Superior temporal gyrus (tissue), 1 donor: ENCODE results near the gene LRP5.
"Not testable (repeated sequence)": the region's sequence is repeated elsewhere in the genome, so short reads cannot be mapped to it uniquely, and the experiment has no call there.

Source experiments
- DNase-seq: peaks from one replicate; pipeline ENCODE4 v3.0.0-alpha.2; 2016; ENCODE audit errors: extremely low spot score

The LRP5 gene

GRCh38 chr11:68329536-68329935 lies 17.1 kb downstream of the LRP5 start:
- DNase-seq: no peak

GRCh38 chr11:68329978-68330699 lies 17.7 kb downstream of the LRP5 start:
- no peak for DNase-seq

- DNase-seq: no peak
Observed at GRCh38 chr11:68330700-68331337, 18.4 kb downstream of the LRP5 start.

GRCh38 chr11:68331338-68331947 lies 19.1 kb downstream of the LRP5 start:
- DNase-seq: no peak

- DNase-seq: no peak
Observed at GRCh38 chr11:68332186-68332585, 19.8 kb downstream of the LRP5 start.

GRCh38 chr11:68333173-68333572 lies 20.8 kb downstream of the LRP5 start:
- DNase-seq: no peak

- DNase-seq: no peak
Observed at GRCh38 chr11:68334923-68335322, 22.5 kb downstream of the LRP5 start.

- peak; percentile 56 for DNase-seq
Observed at GRCh38 chr11:68335683-68336082, 23.3 kb downstream of the LRP5 start.

GRCh38 chr11:68336716-68337115 lies 24.3 kb downstream of the LRP5 start:
- DNase-seq: no peak

GRCh38 chr11:68337399-68337835 lies 25.0 kb downstream of the LRP5 start:
- DNase-seq: no peak

GRCh38 chr11:68338051-68338780 lies 25.8 kb downstream of the LRP5 start:
- no peak for DNase-seq

GRCh38 chr11:68340003-68340767 lies 27.8 kb downstream of the LRP5 start:
- DNase-seq: no peak

GRCh38 chr11:68340784-68341556 lies 28.6 kb downstream of the LRP5 start:
- no peak for DNase-seq

GRCh38 chr11:68341557-68342458 lies 29.4 kb downstream of the LRP5 start:
- DNase-seq: no peak

- DNase-seq: no peak
Observed at GRCh38 chr11:68342459-68343158, 30.2 kb downstream of the LRP5 start.

- DNase-seq: no peak
Observed at GRCh38 chr11:68343761-68344256, 31.4 kb downstream of the LRP5 start.

GRCh38 chr11:68344821-68345220 lies 32.4 kb downstream of the LRP5 start:
- DNase-seq: not testable (repeated sequence)

GRCh38 chr11:68345776-68346461 lies 33.5 kb downstream of the LRP5 start:
- DNase-seq: no peak
